Stimulated activated CD4-positive, alpha-beta T cell treated with anti-CD3 and anti-CD28 coated beads, Interleukin-4, amount 100 ng/mL, for 48 hours (primary cell): ENCODE results near the gene FAM118A.
"Not testable (repeated sequence)": the region's sequence is repeated elsewhere in the genome, so short reads cannot be mapped to it uniquely, and the experiment has no call there.

Experiments
- DNase-seq, 2 donors: peaks; one replicate each; pipeline ENCODE4 v3.0.0-alpha.2; 2020; ENCODE audit warnings: low read depth in 2 of 2

FAM118A gene

GRCh38 chr22:45281010-45281409, 28.7 kb upstream of the FAM118A start:
- no peak for DNase-seq

GRCh38 chr22:45284705-45285262, 24.9 kb upstream of the FAM118A start, which contains the start of gene UPK3A:
Gene UPK3A (plus strand): TSS chr22:45284949. CDS start chr22:45285014, 65 bp downstream.
- DNase-seq: peak; percentile 42 to 50

- no peak for DNase-seq
Measured at GRCh38 chr22:45285263-45286058, 24.3 kb upstream of the FAM118A start.

- DNase-seq: no peak
Measured at GRCh38 chr22:45286854-45287551, 22.7 kb upstream of the FAM118A start.

- no peak for DNase-seq
Measured at GRCh38 chr22:45290410-45290936, 19.3 kb upstream of the FAM118A start.

- no peak for DNase-seq
Measured at GRCh38 chr22:45291061-45291930, 18.4 kb upstream of the FAM118A start.

- no peak for DNase-seq
Measured at GRCh38 chr22:45291931-45292290, 17.8 kb upstream of the FAM118A start.

GRCh38 chr22:45292731-45293442, 16.8 kb upstream of the FAM118A start:
- DNase-seq: no peak

- no peak for DNase-seq
Measured at GRCh38 chr22:45294030-45294429, 15.7 kb upstream of the FAM118A start.

GRCh38 chr22:45295004-45295403, 14.7 kb upstream of the FAM118A start:
- DNase-seq: not testable (repeated sequence)

GRCh38 chr22:45295492-45295891, 14.2 kb upstream of the FAM118A start:
- DNase-seq: no peak

- DNase-seq: no peak
Measured at GRCh38 chr22:45296628-45297297, 13.0 kb upstream of the FAM118A start.

- DNase-seq: no peak
Measured at GRCh38 chr22:45298934-45299505, 10.7 kb upstream of the FAM118A start.

- no peak for DNase-seq
Measured at GRCh38 chr22:45302751-45303150, 7.0 kb upstream of the FAM118A start.

- no peak for DNase-seq
Measured at GRCh38 chr22:45303181-45303580, 6.6 kb upstream of the FAM118A start.

GRCh38 chr22:45304971-45305370, 4.8 kb upstream of the FAM118A start:
- no peak for DNase-seq

- no peak for DNase-seq
Measured at GRCh38 chr22:45305456-45306075, 4.2 kb upstream of the FAM118A start.

GRCh38 chr22:45306139-45306538, 3.6 kb upstream of the FAM118A start:
- no peak for DNase-seq

- DNase-seq: no peak
Measured at GRCh38 chr22:45308391-45308956, 1.3 kb upstream of the FAM118A start.
